Subcutaneous adipose tissue (tissue), 4 donors: ENCODE data around the gene ASB6. TPM values are rescaled to one million over a fixed set of nuclear protein-coding genes. Genes with fewer than 3 reads are reported as not detected.

Experiments used
- total RNA-seq, 4 donors: library from RNA; depleted of rRNA; stranded (reverse); fragments of >200 nt; gene quantifications; one replicate each; pipeline ENCODE4 v1.1.0, GENCODE V29; 2016
- TF ChIP-seq, protein P1 (sequence below): fragments of 450-650 bp; IDR thresholded peaks from one replicate; pipeline ENCODE4 v1.5.1; 2016; ENCODE audit warnings: low read depth, mild to moderate bottlenecking, control low read depth, antibody characterized with exemption, moderate library complexity

ASB6 gene
- total RNA-seq, 4 donors from 2014 or later, result 8.8 to 15.6 (median 10.1) TPM

DNA sequence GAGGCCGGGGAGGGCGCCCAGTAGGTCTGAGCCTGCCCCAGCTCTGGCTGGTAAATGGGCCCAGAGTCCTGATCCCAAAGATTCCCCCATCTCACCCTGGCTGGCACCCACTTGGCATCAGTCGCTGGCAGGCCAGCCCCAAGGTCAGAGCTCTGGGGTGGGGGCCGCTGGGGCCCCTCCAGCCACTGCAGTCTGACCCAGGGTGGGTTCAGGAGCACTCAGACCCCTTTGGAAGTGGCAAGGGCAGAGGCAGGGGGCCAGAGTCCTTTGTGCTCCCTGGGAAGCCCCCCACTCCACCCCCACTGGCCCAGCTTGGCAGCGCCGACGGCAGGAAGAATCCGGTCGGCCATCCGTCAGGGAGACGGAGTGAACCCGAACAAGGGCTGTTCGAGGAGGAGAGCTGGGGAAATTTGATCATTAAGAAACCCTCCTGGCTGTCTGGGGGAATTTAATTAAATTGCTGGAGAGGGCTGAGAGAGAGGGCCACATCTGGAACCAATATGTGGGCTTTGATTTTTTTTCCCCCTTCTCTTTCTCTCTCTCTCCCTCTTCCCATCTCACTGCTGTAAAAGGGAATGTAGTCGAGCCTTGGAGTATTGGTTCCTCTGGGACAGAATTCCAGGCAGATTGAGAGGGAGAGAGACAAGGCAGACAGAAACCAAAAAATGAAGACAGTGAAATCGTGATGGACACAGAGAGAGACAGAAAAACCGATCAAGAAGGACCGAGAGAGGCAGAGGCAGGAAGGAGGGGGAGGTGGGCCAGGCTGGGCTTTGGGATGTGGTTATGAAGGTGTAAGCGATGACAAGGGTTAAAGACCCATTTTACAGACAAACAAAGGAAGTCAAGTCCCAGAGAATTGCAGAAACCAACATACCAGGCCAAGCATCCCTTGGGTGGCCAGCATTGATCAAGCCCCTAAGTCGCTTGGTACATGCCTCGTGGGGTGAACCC is 8.1 kb upstream of the ASB6 start:
- TF ChIP-seq, protein P1, sequence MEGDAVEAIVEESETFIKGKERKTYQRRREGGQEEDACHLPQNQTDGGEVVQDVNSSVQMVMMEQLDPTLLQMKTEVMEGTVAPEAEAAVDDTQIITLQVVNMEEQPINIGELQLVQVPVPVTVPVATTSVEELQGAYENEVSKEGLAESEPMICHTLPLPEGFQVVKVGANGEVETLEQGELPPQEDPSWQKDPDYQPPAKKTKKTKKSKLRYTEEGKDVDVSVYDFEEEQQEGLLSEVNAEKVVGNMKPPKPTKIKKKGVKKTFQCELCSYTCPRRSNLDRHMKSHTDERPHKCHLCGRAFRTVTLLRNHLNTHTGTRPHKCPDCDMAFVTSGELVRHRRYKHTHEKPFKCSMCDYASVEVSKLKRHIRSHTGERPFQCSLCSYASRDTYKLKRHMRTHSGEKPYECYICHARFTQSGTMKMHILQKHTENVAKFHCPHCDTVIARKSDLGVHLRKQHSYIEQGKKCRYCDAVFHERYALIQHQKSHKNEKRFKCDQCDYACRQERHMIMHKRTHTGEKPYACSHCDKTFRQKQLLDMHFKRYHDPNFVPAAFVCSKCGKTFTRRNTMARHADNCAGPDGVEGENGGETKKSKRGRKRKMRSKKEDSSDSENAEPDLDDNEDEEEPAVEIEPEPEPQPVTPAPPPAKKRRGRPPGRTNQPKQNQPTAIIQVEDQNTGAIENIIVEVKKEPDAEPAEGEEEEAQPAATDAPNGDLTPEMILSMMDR, result no peak

- TF ChIP-seq, protein P1, result no peak
These were observed 6.8 kb upstream of the ASB6 start for GRCh38 chr9:129648764-129649115.

DNA sequence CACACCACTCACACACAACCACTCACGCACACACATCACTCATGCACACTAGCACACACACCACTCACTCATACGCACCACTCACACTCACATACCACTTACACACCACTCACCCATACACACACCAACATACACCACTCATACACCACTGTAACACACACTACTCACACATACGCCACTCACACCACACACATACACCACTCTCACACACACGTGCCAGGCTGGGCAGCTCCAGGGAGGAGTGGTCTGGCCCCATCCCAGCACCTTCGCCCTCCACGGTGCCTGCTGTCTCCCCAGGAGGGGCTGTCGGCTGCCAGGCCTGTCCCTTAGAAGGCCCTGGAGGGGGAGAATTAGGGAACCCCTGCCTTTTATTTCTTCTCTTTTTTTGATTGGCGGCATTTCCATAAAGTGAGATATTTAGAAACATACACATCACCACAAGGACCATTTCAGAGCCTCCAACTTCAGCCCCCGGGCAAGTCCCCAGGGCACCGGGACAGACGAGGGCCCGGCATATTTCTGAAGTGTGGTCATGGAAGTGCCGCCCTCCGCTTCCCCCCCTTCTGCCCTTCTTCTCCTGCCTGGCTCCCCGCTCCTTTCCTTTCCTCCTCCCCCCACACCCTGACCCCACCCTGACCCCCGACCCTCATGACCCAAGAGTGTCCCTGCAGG is 6.3 kb upstream of the ASB6 start:
- TF ChIP-seq, protein P1, result no peak

DNA sequence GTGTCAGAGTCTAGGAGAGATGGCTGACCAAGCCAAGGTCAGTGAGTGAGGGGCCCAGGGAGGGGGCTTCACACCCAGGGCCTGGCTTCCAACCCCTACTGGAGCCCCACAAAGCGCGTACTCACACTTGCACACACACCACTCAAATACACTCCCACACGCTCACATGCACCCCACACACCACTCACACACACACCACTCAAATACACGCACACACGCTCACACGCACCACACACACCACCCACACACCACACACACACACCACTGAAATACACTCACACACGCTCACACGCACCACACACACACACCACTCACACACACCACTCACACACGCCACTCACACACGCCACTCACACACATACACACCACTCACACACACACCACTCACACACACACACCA is 5.7 kb upstream of the ASB6 start:
- TF ChIP-seq, protein P1, result no peak

DNA sequence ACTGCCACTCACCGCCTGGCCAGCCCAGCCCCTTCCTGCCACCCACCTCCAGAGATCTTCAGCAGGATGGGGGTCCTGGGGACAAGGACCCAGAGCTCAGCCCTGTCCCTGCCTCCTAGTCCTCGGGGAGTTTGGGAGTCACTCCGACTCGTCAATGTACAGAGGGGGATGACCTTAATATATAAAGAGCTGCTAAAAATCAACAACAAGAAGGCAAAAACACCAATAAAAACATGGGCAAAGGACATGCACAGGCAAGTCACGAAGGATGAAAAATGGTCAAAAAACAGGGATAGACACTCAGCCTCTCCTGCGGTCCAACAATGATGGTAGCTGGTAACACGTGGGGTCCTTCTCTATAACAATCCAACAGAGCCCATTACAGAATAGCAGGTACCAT is 4.7 kb upstream of the ASB6 start:
- TF ChIP-seq, protein P1, result no peak

- TF ChIP-seq, protein P1, result no peak
These were observed 4.3 kb upstream of the ASB6 start for GRCh38 chr9:129646252-129646651.

GRCh38 chr9:129644902-129645301 is 3.0 kb upstream of the ASB6 start:
- TF ChIP-seq, protein P1, result no peak
